Dedifferentiated amniotic fluid mesenchymal stem cell (primary cell): ENCODE measurements around the gene ZNF83.
"Not testable (repeated sequence)": the region's sequence is repeated elsewhere in the genome, so short reads cannot be mapped to it uniquely, and the experiment has no call there.

Experiments
- DNase-seq: peaks from one replicate; pipeline ENCODE4 v3.0.0-alpha.2; 2016; ENCODE audit errors: extremely low spot score

The ZNF83 gene

GRCh38 chr19:52569638-52569999, 68.5 kb downstream of the ZNF83 start:
- DNase-seq: not testable (repeated sequence)

GRCh38 chr19:52567921-52568320, 70.2 kb downstream of the ZNF83 start:
- no peak for DNase-seq

- DNase-seq: no peak
Measured at GRCh38 chr19:52566588-52566987, 71.6 kb downstream of the ZNF83 start.

GRCh38 chr19:52566121-52566520, 72.0 kb downstream of the ZNF83 start:
- DNase-seq: no peak
